LNCAP (cell line): ENCODE measurements around the gene GAS6.

ENCODE experiments used
- TF ChIP-seq, protein P1 (sequence below): fragments of 450-650 bp; IDR thresholded peaks from 2 replicates; pipeline ENCODE4 v1.5.1; 2017; ENCODE audit warnings: mild to moderate bottlenecking

GAS6 gene

DNA sequence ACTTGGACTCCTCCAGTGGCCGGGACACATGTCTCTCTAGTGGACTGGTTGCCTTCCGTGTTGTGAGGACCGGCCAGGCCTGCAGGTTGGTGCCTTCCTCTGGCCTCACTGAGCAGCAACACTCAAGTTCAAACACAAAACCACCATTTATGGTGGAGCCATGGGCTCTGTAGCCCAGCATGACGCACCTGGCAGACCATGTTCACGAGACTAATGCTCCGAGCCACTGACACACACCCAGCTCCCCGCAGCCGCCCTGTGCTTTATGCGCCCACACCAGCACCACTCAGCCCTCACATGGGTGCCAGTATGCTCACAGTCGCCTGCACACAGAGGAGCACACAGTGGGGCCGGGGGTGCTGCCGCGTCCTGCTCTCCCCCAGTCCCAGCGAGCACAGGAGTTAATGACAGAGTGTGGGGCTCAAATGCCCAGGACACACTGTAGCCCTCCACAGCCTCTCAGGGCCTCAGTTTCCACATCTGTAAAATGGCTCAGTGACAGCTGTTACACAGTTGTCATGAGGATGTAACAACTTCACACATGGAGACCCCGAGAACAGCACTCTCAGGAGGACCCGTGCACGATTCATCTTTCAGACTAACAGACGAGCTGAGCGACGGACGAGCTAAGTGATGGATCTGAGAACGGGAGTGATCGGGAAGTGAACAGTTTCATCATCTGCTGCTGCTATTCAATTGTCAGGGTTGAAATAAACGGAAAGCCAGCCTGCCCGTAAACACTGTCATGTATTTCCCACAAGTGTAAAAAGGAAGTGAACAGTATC is 7.8 kb downstream of the GAS6 start:
- TF ChIP-seq, protein P1, sequence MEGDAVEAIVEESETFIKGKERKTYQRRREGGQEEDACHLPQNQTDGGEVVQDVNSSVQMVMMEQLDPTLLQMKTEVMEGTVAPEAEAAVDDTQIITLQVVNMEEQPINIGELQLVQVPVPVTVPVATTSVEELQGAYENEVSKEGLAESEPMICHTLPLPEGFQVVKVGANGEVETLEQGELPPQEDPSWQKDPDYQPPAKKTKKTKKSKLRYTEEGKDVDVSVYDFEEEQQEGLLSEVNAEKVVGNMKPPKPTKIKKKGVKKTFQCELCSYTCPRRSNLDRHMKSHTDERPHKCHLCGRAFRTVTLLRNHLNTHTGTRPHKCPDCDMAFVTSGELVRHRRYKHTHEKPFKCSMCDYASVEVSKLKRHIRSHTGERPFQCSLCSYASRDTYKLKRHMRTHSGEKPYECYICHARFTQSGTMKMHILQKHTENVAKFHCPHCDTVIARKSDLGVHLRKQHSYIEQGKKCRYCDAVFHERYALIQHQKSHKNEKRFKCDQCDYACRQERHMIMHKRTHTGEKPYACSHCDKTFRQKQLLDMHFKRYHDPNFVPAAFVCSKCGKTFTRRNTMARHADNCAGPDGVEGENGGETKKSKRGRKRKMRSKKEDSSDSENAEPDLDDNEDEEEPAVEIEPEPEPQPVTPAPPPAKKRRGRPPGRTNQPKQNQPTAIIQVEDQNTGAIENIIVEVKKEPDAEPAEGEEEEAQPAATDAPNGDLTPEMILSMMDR: no peak

DNA sequence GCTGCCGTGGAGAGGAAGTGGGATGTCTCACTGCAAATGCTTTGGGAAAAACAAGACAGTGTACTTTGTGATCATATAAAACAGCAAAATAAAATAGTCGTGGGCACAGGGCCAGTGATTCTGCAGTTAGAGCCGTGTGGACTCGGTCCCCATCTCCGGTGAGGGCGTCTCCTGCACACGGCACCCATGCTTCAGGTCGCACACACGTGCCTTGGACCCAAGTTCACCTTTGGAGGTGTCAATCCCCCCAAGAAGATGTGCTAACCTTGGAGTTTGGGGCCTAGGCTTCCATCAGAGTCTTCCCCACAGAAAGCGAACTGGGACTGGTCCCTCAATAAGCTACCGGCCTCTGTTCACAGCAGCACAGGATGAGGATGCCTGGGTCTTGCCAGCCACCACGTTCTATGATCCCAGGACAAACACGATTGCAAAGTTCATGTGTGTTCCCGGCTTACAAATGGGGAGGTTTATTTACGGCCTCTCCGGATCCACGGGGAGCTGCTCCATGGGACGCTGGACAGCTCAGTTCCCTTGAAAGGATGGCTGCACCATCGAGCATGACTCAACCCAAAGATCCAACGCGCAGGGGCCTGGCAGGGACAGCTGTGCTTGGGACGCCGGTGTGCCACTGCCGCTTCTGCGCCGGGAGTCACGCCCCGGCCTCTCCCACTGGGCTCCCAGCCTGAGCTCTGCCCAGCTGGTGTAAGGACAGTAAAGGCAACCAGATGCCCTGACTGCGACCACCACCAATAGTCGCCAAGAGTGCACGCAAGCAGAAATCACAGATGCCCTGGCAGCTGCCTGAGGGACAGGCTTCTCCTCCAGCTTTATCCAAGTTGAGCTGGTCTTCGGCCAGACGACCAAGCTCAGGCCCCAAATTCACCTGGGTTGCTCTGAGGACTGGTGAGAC is 8.6 kb downstream of the GAS6 start:
- TF ChIP-seq, protein P1: no peak

DNA sequence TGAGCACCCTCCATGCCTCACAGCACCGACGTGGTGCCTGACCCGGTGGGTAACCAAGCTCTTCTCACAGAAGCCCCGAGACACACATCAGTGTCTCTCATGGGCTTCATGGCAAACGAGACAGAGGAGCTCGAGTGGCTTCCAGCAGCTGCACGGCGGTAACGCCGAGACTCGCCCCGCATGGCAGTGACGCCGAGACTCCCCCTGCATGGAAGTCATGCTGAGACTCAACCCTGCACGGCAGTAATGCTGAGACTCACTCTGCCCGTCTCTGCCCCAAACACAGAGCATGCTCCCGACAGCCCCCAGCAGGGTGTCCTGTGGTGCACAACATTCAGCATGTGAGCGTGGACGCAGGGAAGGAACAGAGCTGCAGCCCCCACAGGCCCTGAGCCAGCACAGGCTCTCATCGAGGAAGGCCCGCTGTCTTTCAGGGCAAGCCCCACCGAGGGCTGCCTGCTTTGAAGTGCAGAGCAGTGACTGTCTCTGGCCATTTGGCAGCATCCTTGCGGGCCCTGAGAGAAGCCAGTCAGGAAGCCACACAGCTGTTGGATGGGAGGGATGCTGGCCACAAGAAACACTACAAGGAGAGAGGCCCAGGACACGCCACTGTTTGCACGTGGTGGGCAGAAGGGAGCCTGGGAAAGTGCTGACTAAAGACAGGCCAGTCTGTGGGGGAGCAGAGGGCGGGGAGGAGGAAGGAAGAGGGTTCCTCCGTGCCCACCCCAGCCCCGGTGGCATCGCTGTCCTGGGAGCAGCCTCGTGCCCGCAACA is 9.5 kb downstream of the GAS6 start:
- TF ChIP-seq, protein P1: no peak

DNA sequence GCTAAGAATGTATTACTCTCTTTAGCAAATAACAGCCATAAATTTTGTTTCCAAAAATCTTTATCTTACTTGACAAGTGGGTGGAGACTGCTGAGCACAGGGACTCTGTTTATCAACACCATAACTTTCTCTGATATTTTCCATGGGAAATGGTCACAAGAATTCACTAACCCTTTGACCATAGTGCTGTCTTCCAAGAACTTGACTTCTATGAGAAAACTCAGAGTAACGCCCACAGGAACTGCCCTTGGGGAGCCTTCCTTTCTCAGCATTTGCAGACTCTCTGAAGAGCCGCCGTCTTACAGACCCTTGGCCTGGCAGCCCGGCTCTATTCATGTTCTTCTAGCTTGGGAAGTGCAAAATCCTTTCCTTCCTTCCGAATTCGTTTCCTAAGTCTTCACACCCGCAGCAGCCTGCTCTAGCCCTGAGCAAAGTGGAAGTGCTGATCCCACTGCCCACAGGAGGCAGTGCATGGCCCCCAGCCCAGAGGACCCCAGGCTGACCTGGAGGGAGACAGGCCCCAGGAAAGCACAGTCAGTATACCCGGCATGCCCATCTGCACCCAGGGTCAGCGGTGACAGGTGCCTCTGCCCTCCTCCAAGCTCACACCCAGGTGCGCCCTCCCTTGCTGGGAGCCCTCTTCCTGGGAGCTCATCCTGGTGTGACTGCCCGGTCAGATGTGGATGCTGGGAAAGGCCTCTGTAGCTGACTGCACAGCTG is 10.2 kb downstream of the GAS6 start:
- TF ChIP-seq, protein P1: no peak

DNA sequence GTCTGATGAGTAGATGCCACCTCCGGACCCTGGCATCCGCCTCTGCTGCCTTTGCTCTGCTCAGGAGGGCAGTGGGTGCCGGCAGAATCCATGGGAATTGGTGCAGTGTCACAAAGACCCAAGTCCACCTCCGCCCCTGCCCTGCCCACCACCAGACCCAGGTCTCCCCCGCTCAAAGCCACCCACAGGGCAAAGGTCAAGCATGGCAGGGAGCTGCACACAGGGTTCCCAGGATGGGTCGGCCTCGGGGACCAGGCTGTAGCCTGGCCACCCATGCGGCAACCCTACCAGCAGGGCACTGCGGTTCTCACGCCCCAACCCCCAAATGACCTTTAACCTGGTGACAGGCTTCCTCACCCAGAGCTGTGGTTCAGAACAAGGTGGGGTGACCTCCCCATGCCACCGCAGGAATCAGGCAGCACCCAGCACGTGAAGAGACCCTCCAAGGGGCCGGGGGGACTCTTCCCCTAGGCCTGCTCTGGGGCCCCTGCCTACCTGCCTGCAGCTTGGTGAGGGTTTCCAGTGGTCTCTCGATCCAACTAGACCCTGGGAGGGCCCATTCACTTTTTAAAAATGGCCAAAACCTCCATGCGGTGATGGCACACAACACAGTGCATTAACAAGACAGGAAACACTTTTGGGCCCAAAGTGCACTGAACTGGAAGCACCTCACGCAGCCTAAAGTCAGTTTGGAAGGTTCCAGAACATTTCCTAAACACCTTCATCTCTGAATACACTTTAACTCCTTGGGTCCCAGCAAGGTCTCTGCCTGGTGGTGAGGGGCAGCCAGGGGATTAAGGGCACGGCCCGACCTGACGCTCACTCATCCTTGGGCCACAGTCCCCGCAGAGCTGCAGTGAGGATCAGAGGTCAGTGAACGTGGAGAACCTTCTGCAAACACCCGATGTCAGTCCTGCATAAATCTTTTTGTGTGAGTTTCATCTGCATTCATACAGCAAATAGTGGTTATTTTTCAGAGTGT is 11.0 kb downstream of the GAS6 start:
- TF ChIP-seq, protein P1: no peak

DNA sequence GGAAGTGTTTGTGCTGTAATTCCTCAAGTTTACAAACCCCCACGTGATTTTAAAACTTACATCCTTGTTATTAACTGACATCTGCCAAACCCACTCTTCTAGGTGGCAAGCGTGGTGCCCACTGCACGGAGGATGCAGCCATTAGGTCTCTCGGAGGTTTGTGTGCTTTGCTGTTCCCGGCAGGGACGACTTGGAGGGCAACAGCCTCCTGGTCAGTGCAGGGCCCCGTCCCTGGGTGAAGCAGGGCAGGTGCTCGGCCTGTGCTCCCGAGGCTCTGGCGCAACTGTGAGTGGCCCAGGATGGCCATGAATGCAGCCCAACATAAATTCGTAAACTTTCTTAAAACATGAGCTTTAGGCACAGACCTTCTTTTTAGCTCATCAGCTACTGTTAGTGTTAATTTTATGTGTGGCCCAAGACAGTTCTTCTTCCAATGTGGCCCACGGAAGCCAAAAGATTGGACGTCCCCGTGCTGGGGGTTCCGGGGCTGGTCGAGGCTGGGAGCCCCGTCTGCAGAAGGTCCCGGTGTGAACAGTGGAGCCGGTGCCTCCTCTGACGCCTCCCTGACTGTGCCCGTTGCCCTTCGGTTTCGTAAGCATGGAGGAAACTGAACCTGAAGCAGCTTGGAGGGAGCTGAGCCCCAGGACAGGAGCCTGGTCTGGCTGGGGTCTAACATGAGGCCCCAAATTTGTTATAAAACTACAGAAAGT is 11.9 kb downstream of the GAS6 start:
- TF ChIP-seq, protein P1: no peak
